Stomach (tissue), 4 donors: ENCODE measurements around the gene KIDINS220.

Experiments used
- CTCF ChIP-seq, 7 experiments: fragments of 450-650 bp in 4 of 7; fragments of 200-600 bp in 3 of 7; sonication (generic) in 3 of 7; IDR thresholded peaks; one replicate each; pipeline ENCODE4 v1.5.1; 2016 to 2019; ENCODE audit warnings: antibody characterized with exemption in 7 of 7, control low read depth in 2 of 7, mild to moderate bottlenecking in 1 of 7
- POLR2A ChIP-seq, 4 donors: fragments of 450-650 bp; IDR thresholded peaks; one replicate each; pipeline ENCODE4 v1.6.1; 2016; ENCODE audit warnings: antibody characterized with exemption in 4 of 4, control low read depth in 2 of 4, mild to moderate bottlenecking in 1 of 4, moderate library complexity in 1 of 4
- POLR2AphosphoS5 ChIP-seq, 3 donors: sonication (generic); formaldehyde crosslinking; IDR thresholded peaks; one replicate each; pipeline ENCODE4 v1.6.1; 2016; ENCODE audit warnings: antibody characterized with exemption in 3 of 3

GRCh38 chr2:8729939-8730338, 107.5 kb downstream of the KIDINS220 start:
- TF ChIP-seq POLR2A (IDR thresholded peaks at IDR 0.05): no peak
- no peak for TF ChIP-seq CTCF (IDR thresholded peaks at IDR 0.05)
- no peak for TF ChIP-seq POLR2AphosphoS5 (IDR thresholded peaks at IDR 0.05)
